Endodermal cell (in vitro differentiated cells): Measurements from ENCODE around the gene ATP2B3. TPM values are rescaled to one million over a fixed set of nuclear protein-coding genes. Genes with fewer than 3 reads are reported as not detected.

Source experiments
- DNase-seq: peaks from one replicate; pipeline ENCODE4 v3.0.0-alpha.2; 2017
- H3K27ac ChIP-seq: 2 replicates; pipeline ENCODE4 v1.5.1; 2013; ENCODE audit warnings: mild to moderate bottlenecking, low read depth, low read length, moderate library complexity
- H3K27me3 ChIP-seq: 2 replicates; pipeline ENCODE4 v1.6.1; 2013; ENCODE audit warnings: mild to moderate bottlenecking, low read length, moderate library complexity; ENCODE audit not compliant: insufficient read depth, control insufficient read depth, poor library complexity, severe bottlenecking
- H3K36me3 ChIP-seq: 2 replicates; pipeline ENCODE4 v1.7.0; 2013; ENCODE audit warnings: mild to moderate bottlenecking, low read length, moderate library complexity; ENCODE audit not compliant: control insufficient read depth, insufficient read depth
- H3K4me1 ChIP-seq: one replicate; pipeline ENCODE4 v1.7.0; 2013; ENCODE audit warnings: low read length; ENCODE audit not compliant: control insufficient read depth, insufficient read depth
- H3K4me3 ChIP-seq: 2 replicates; pipeline ENCODE4 v1.5.1; 2013; ENCODE audit warnings: mild to moderate bottlenecking, low read length, moderate library complexity
- H3K9ac ChIP-seq: 2 replicates; pipeline ENCODE4 v1.6.1; 2013; ENCODE audit warnings: mild to moderate bottlenecking, low read length, moderate library complexity; ENCODE audit not compliant: poor library complexity, severe bottlenecking; ENCODE audit errors: extremely low read depth
- H3K9me3 ChIP-seq: 2 replicates; pipeline ENCODE4 v1.6.1; 2013; ENCODE audit warnings: mild to moderate bottlenecking, low read length, moderate library complexity; ENCODE audit not compliant: control insufficient read depth
- H3K27ac Mint-ChIP-seq: 2 replicates; pipeline ENCODE4 v1.8.0; 2020; ENCODE audit warnings: mixed read lengths
- H3K27me3 Mint-ChIP-seq: 2 replicates; pipeline ENCODE4 v1.8.0; 2021; ENCODE audit warnings: mild to moderate bottlenecking, mixed read lengths; ENCODE audit not compliant: insufficient read depth
- H3K36me3 Mint-ChIP-seq: 2 replicates; pipeline ENCODE4 v1.8.0; 2020; ENCODE audit warnings: low read depth, mixed read lengths
- H3K4me1 Mint-ChIP-seq: 2 replicates; pipeline ENCODE4 v1.8.0; 2020; ENCODE audit warnings: mixed read lengths
- H3K4me3 Mint-ChIP-seq: 2 replicates; pipeline ENCODE4 v1.8.0; 2020; ENCODE audit warnings: mild to moderate bottlenecking, moderate library complexity, mixed read lengths
- H3K9me3 Mint-ChIP-seq: 2 replicates; pipeline ENCODE4 v1.8.0; 2020; ENCODE audit warnings: mild to moderate bottlenecking, mixed read lengths
- WGBS, 2 experiments: methylation state at CpG; one replicate each; pipeline versions ENCODE4 v1.1.5 to v1.1.7; 2013; ENCODE audit warnings: missing lambda C conversion rate in 2 of 2, mixed read lengths in 1 of 2; ENCODE audit not compliant: insufficient coverage in 1 of 2, insufficient read length in 1 of 2; 5-methylcytosine and 5-hydroxymethylcytosine counted together
- total RNA-seq, 2 donors: library from RNA; stranded (reverse); fragmentation: NEBNext Ultra II Directional in 1 of 2; extraction: Animal tissue kit (Norgen Biotek cat#: 25700) in 1 of 2; gene quantifications; 2 replicates in 1 of 2; 3 replicates in 1 of 2; pipeline ENCODE4 v1.2.1, GENCODE V29; 2021
- TF ChIP-seq, protein P1 (sequence below): fragments of 200-600 bp; sonication (generic); conservative IDR thresholded peaks from 2 replicates; pipeline ENCODE4 v1.5.0; 2021; ENCODE audit warnings: antibody characterized with exemption, mild to moderate bottlenecking

The ATP2B3 gene
- total RNA-seq, 2 donors from 2014 or later = not detected

DNA sequence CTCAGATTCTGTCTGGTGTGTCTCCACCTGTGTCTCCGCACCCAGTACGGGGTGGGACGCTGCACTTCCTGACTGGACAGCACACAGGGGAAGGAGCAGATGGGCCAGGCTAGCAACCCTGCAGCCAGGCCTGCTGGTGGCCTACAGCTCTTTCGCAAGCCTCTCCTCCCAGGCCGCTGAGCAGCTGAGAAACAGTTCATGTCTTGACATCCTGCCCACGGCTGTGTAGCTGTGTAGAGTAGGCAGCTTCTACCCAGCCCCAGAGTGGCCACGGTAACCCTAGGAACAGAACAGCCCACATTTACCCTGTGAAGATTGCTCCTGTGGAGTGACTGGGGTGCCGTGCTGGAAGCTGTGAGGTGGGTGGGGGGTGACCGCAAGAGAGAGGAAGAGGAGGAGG, 42.6 kb downstream of the ATP2B3 start:
- Mint-ChIP-seq H3K36me3 (no peaks in the 10 kb centered on the region), H3K27ac (no peak overlapping the region), H3K4me1 (no peaks in the 10 kb centered on the region), H3K9me3 (peaks cover 75% of the 10 kb centered on the region), H3K4me3 (no peak overlapping the region), H3K27me3 (no peaks in the 10 kb centered on the region)
- TF ChIP-seq, protein P1, sequence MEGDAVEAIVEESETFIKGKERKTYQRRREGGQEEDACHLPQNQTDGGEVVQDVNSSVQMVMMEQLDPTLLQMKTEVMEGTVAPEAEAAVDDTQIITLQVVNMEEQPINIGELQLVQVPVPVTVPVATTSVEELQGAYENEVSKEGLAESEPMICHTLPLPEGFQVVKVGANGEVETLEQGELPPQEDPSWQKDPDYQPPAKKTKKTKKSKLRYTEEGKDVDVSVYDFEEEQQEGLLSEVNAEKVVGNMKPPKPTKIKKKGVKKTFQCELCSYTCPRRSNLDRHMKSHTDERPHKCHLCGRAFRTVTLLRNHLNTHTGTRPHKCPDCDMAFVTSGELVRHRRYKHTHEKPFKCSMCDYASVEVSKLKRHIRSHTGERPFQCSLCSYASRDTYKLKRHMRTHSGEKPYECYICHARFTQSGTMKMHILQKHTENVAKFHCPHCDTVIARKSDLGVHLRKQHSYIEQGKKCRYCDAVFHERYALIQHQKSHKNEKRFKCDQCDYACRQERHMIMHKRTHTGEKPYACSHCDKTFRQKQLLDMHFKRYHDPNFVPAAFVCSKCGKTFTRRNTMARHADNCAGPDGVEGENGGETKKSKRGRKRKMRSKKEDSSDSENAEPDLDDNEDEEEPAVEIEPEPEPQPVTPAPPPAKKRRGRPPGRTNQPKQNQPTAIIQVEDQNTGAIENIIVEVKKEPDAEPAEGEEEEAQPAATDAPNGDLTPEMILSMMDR = no peak
- no peak overlapping the region for H3K4me3 ChIP-seq
- no peak for DNase-seq
- no peaks in the 10 kb centered on the region for H3K36me3 ChIP-seq
- no peaks in the 10 kb centered on the region for H3K4me1 ChIP-seq
- WGBS, 2 experiments = 83 to 100% methylated on average over 1 to 7 of the region's 9 CpGs
- no peak overlapping the region for H3K9ac ChIP-seq
- no peaks in the 10 kb centered on the region for H3K27me3 ChIP-seq
- H3K27ac ChIP-seq = no peak overlapping the region
- no peaks in the 10 kb centered on the region for H3K9me3 ChIP-seq

DNA sequence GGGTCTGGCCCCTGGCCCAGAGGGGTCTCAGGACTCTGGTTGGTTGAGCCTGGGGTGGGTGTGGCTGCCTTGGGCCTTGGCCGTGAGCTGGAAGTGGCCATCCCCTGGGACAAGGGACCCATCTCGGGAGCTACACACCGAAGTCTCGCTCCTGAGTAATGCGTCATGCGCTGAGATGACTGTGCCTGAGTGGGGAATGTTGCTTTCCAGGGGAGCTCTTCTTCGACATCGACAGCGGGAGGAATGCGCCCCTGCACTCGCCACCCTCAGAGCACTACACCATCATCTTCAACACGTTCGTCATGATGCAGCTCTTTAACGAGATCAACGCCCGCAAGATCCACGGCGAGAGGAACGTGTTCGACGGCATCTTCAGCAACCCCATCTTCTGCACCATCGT, 43.0 kb downstream of the ATP2B3 start:
- H3K9ac ChIP-seq = no peak overlapping the region
- no peaks in the 10 kb centered on the region for H3K36me3 Mint-ChIP-seq
- no peak for DNase-seq
- H3K4me1 Mint-ChIP-seq = no peaks in the 10 kb centered on the region
- H3K4me3 ChIP-seq = no peak overlapping the region
- TF ChIP-seq, protein P1 = no peak
- no peaks in the 10 kb centered on the region for H3K4me1 ChIP-seq
- no peak overlapping the region for H3K27ac ChIP-seq
- peaks cover 74% of the 10 kb centered on the region for H3K9me3 Mint-ChIP-seq
- no peaks in the 10 kb centered on the region for H3K36me3 ChIP-seq
- WGBS, 2 experiments = 96 to 100% methylated on average over 3 to 22 of the region's 22 CpGs
- no peaks in the 10 kb centered on the region for H3K27me3 Mint-ChIP-seq
- H3K9me3 ChIP-seq = no peaks in the 10 kb centered on the region
- no peaks in the 10 kb centered on the region for H3K27me3 ChIP-seq
- no peak overlapping the region for H3K27ac Mint-ChIP-seq
- no peak overlapping the region for H3K4me3 Mint-ChIP-seq

DNA sequence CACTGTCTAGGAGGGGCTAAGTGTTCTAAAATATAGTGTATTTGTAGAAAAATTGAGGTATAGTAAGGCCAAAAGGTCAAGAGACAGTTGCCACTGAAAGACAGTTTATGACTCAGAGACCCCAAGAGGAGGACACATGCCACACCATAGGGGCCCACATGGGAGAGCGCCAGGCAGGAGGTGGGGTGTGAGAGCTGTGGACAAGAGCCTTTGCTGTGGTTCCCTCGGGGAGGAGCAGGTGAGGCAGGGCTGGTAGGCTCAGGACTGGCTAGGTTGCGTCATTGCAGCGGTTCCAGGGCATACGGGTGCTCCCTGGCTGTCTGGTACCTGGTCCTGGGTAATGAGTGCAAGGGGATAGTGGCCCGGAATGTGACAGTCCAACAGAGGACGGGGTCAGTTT, 43.9 kb downstream of the ATP2B3 start:
- Histone ChIP-seq H3K9me3 (no peaks in the 10 kb centered on the region), H3K27me3 (no peaks in the 10 kb centered on the region), H3K9ac (no peak overlapping the region), H3K27ac (no peak overlapping the region), H3K4me1 (no peaks in the 10 kb centered on the region), H3K4me3 (no peak overlapping the region), H3K36me3 (no peaks in the 10 kb centered on the region)
- DNase-seq = no peak
- Mint-ChIP-seq H3K9me3 (peaks cover 76% of the 10 kb centered on the region), H3K36me3 (no peaks in the 10 kb centered on the region), H3K27me3 (no peaks in the 10 kb centered on the region), H3K4me3 (no peak overlapping the region), H3K27ac (no peak overlapping the region), H3K4me1 (no peaks in the 10 kb centered on the region)
- TF ChIP-seq, protein P1 = no peak
- WGBS, 2 experiments = 91 to 96% methylated on average over 6 to 7 of the region's 7 CpGs
